B cell (primary cell): ENCODE data around the gene PRKN. TPM values are rescaled to one million over a fixed set of nuclear protein-coding genes. Genes with fewer than 3 reads are reported as not detected.

Experiments
- ATAC-seq: fragments of 200-7000 bp; cut with Tn5 transposase; one replicate; pipeline ENCODE4 v1.10.0; 2021; ENCODE audit warnings: low read depth, mild to moderate bottlenecking, moderate number of reproducible peaks, moderate library complexity
- CTCF ChIA-PET: fragments of 350-600 bp; sonication (Branson Sonifier 250); formaldehyde crosslinking; loops from one replicate; lab custom pipeline; 2021; ENCODE audit warnings: antibody characterized with exemption, inconsistent platforms; lab: Charles Lee
- POLR2A ChIA-PET: fragments of 350-600 bp; sonication (Branson Sonifier 250); formaldehyde crosslinking; loops from one replicate; lab custom pipeline; 2021; ENCODE audit warnings: antibody characterized with exemption; lab: Charles Lee
- DNase-seq: peaks from one replicate; pipeline ENCODE4 v3.0.0; 2013
- H2AFZ ChIP-seq: 2 replicates; pipeline ENCODE4 v1.6.1; 2012; ENCODE audit warnings: mild to moderate bottlenecking, low read depth, low read length; ENCODE audit not compliant: insufficient read depth, poor library complexity, severe bottlenecking
- H3K27ac ChIP-seq, 2 donors: 1 replicate in 1 of 2; 2 replicates in 1 of 2; pipeline ENCODE4 v1.5.1; 2012 to 2013; ENCODE audit warnings: low read length in 2 of 2, mild to moderate bottlenecking in 2 of 2, moderate library complexity in 1 of 2
- H3K27me3 ChIP-seq, 4 experiments: fragments of 200-600 bp in 1 of 4; sonication (generic) in 1 of 4; replicated peaks in 1 of 4; 1 replicate in 2 of 4; 2 replicates in 2 of 4; pipeline versions ENCODE4 v1.6.1 to v1.7.0; 2013 to 2016; ENCODE audit warnings: low read length in 3 of 4, mild to moderate bottlenecking in 2 of 4, mixed read lengths in 1 of 4, moderate library complexity in 1 of 4; ENCODE audit not compliant: insufficient read depth in 4 of 4, control insufficient read depth in 3 of 4; ENCODE audit errors: control extremely low read depth in 1 of 4
- H3K36me3 ChIP-seq, 2 experiments: replicated peaks in 1 of 2; 1 replicate in 1 of 2; 2 replicates in 1 of 2; pipeline versions ENCODE4 v1.6.1 to v1.7.1; 2013; ENCODE audit warnings: low read length in 1 of 2; ENCODE audit not compliant: insufficient read depth in 2 of 2, control insufficient read depth in 1 of 2; ENCODE audit errors: control extremely low read depth in 1 of 2, extremely low read depth in 1 of 2
- H3K4me1 ChIP-seq, 2 donors: fragments of 200-600 bp in 1 of 2; sonication (generic) in 1 of 2; 1 replicate in 1 of 2; 2 replicates in 1 of 2; pipeline versions ENCODE4 v1.5.1 to v1.6.1; 2013 to 2017; ENCODE audit warnings: low read length in 2 of 2; ENCODE audit not compliant: control insufficient read depth in 2 of 2, insufficient read depth in 2 of 2
- H3K4me2 ChIP-seq: replicated peaks from 2 replicates; pipeline ENCODE3; 2012; ENCODE audit warnings: mild to moderate bottlenecking, low read depth, low read length; ENCODE audit not compliant: poor library complexity, severe bottlenecking
- H3K4me3 ChIP-seq, 5 experiments: fragments of 200-600 bp in 1 of 5; sonication (generic) in 1 of 5; 1 replicate in 3 of 5; 2 replicates in 2 of 5; pipeline versions ENCODE4 v1.5.1 to v1.7.0; 2011 to 2016; ENCODE audit warnings: low read length in 4 of 5, mild to moderate bottlenecking in 4 of 5, low read depth in 2 of 5, control low read depth in 1 of 5, moderate library complexity in 1 of 5; ENCODE audit not compliant: insufficient read depth in 1 of 5; ENCODE audit errors: control extremely low read depth in 1 of 5, extremely low read depth in 1 of 5
- H3K79me2 ChIP-seq: fragments of 200-600 bp; sonication (generic); one replicate; pipeline ENCODE4 v1.6.0; 2016; ENCODE audit warnings: low read length; ENCODE audit not compliant: control insufficient read depth, insufficient read depth
- H3K9ac ChIP-seq: fragments of 200-600 bp; sonication (generic); 2 replicates; pipeline ENCODE4 v1.6.1; 2017; ENCODE audit warnings: mild to moderate bottlenecking, low read length, moderate library complexity
- H3K9me3 ChIP-seq, 3 donors: one replicate each; pipeline versions ENCODE4 v1.6.1 to v1.7.1; 2013; ENCODE audit warnings: low read length in 2 of 3; ENCODE audit not compliant: control insufficient read depth in 2 of 3, insufficient read depth in 1 of 3; ENCODE audit errors: control extremely low read depth in 1 of 3
- H4K20me1 ChIP-seq: 2 replicates; pipeline ENCODE4 v1.6.0; 2012; ENCODE audit warnings: mild to moderate bottlenecking, low read length; ENCODE audit not compliant: insufficient read depth, control insufficient read depth, poor library complexity, severe bottlenecking
- H3K27ac Mint-ChIP-seq: one replicate; pipeline ENCODE4 v1.8.0; 2021; ENCODE audit warnings: mixed read lengths
- H3K27me3 Mint-ChIP-seq: one replicate; pipeline ENCODE4 v1.8.0; 2021; ENCODE audit warnings: mixed read lengths
- H3K4me1 Mint-ChIP-seq: one replicate; pipeline ENCODE4 v1.8.0; 2021; ENCODE audit warnings: mixed read lengths
- H3K4me3 Mint-ChIP-seq: one replicate; pipeline ENCODE4 v1.8.0; 2021; ENCODE audit warnings: mixed read lengths
- H3K9me3 Mint-ChIP-seq: one replicate; pipeline ENCODE4 v1.8.0; 2022; ENCODE audit warnings: mixed read lengths; ENCODE audit not compliant: insufficient read depth
- CTCF ChIP-seq: fragments of 200-600 bp; IDR thresholded peaks from one replicate; pipeline ENCODE4 v1.8.0; 2022; ENCODE audit warnings: antibody characterized with exemption, mild to moderate bottlenecking
- EZH2 ChIP-seq: IDR thresholded peaks from 2 replicates; pipeline ENCODE4 v1.6.1; 2012; ENCODE audit warnings: borderline replicate concordance, low read depth, mild to moderate bottlenecking, moderate library complexity, low read length; ENCODE audit not compliant: insufficient read depth, poor library complexity, severe bottlenecking
- WGBS: methylation state at CpG from one replicate; pipeline ENCODE4 v1.1.5; 2013; ENCODE audit warnings: missing lambda C conversion rate; ENCODE audit not compliant: insufficient coverage; 5-methylcytosine and 5-hydroxymethylcytosine counted together
- intact Hi-C: fragments of 100-400 bp; cut with micrococcal nuclease; formaldehyde crosslinking; loops from one replicate; pipeline ENCODE4 v1.10.0; 2022
- polyA plus RNA-seq: library from polyadenylated mRNA; depleted of rRNA; stranded (reverse); fragments of >200 nt; gene quantifications from 2 replicates; pipeline ENCODE4 v1.2.3, GENCODE V29; 2012
- total RNA-seq, 2 donors: library from RNA; stranded (reverse); fragments of 120-200 nt in 1 of 2; gene quantifications; 1 replicate in 1 of 2; 2 replicates in 1 of 2; pipeline versions ENCODE4 v1.2.3 to v1.2.4, GENCODE V29; 2013 to 2022

The PRKN gene
- total and polyA plus RNA-seq, 2 donors (not counting 1 experiment from before 2014, with no cell fraction given), result 1.6 to 6.2 TPM

GRCh38 chr6:162140251-162140852, 587.2 kb downstream of the PRKN start:
- Mint-ChIP-seq H3K9me3 (peaks cover 2% of the 10 kb centered on the region), H3K4me1 (no peaks in the 10 kb centered on the region), H3K27me3 (no peaks in the 10 kb centered on the region), H3K4me3 (no peak overlapping the region), H3K27ac (no peak overlapping the region)
- DNase-seq (no peak), ATAC-seq (no peak)
- Histone ChIP-seq H4K20me1 (no peaks in the 10 kb centered on the region), H3K36me3 (no peaks in the 10 kb centered on the region), H3K9ac (no peak overlapping the region), H3K4me1 (no peaks in the 10 kb centered on the region), H3K27ac (no peak overlapping the region), H2AFZ (no peak overlapping the region), H3K4me2 (no peak overlapping the region), H3K79me2 (no peaks in the 10 kb centered on the region), H3K27me3 (no peaks in the 10 kb centered on the region), H3K9me3 (peaks cover 0 to 5% (median 0%) of the 10 kb centered on the region in 3 donors), H3K4me3 (no peak overlapping the region)
- intact Hi-C loops, result no loop called here
- 50% methylated on average over 1 of the region's 7 CpGs for WGBS
- CTCF ChIA-PET, result no interaction called here
- POLR2A ChIA-PET, result no interaction called here
- TF ChIP-seq CTCF (no peak), EZH2 (no peak)

- no peaks in the 10 kb centered on the region for H3K27me3 Mint-ChIP-seq
- no peak overlapping the region for H2AFZ ChIP-seq
- ATAC-seq (no peak), DNase-seq (no peak)
- ChIA-PET CTCF (no interaction called here), POLR2A (no interaction called here)
- intact Hi-C loops, result no loop called here
- no peak overlapping the region for H3K27ac ChIP-seq
- H3K36me3 ChIP-seq, result no peaks in the 10 kb centered on the region
- no peaks in the 10 kb centered on the region for H3K4me1 ChIP-seq
- no peaks in the 10 kb centered on the region for H3K9me3 ChIP-seq
- H3K27me3 ChIP-seq, result no peaks in the 10 kb centered on the region
- peaks cover 5% of the 10 kb centered on the region for H3K9me3 Mint-ChIP-seq
- H4K20me1 ChIP-seq, result no peaks in the 10 kb centered on the region
- no peaks in the 10 kb centered on the region for H3K4me1 Mint-ChIP-seq
- no peak overlapping the region for H3K27ac Mint-ChIP-seq
- H3K4me2 ChIP-seq, result no peak overlapping the region
- TF ChIP-seq CTCF (no peak), EZH2 (no peak)
- no peak overlapping the region for H3K4me3 Mint-ChIP-seq
- H3K4me3 ChIP-seq, result no peak overlapping the region
- no peak overlapping the region for H3K9ac ChIP-seq
- WGBS, result 77% methylated on average over 2 of the region's 5 CpGs
- H3K79me2 ChIP-seq, result no peaks in the 10 kb centered on the region
Measured at GRCh38 chr6:162125659-162126058, 601.9 kb downstream of the PRKN start.
